H4 (cell line): ENCODE results near the gene ELK1. TPM values are rescaled to one million over a fixed set of nuclear protein-coding genes. Genes with fewer than 3 reads are reported as not detected.
"Not testable (repeated sequence)": the region's sequence is repeated elsewhere in the genome, so short reads cannot be mapped to it uniquely, and the experiment has no call there.

ENCODE experiments used
- DNase-seq: peaks from one replicate; pipeline ENCODE4 v3.0.0-alpha.2; 2015; ENCODE audit warnings: low spot score
- total RNA-seq: library from RNA; depleted of rRNA; stranded (reverse); fragments of >200 nt; shearing (Covaris generic); gene quantifications from 2 replicates; pipeline ENCODE4 v1.2.3, GENCODE V29; 2014; rRNA removed

ELK1 gene, protein sequence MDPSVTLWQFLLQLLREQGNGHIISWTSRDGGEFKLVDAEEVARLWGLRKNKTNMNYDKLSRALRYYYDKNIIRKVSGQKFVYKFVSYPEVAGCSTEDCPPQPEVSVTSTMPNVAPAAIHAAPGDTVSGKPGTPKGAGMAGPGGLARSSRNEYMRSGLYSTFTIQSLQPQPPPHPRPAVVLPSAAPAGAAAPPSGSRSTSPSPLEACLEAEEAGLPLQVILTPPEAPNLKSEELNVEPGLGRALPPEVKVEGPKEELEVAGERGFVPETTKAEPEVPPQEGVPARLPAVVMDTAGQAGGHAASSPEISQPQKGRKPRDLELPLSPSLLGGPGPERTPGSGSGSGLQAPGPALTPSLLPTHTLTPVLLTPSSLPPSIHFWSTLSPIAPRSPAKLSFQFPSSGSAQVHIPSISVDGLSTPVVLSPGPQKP
- 26.2 and 30.4 TPM in 2 replicates for total RNA-seq

DNA sequence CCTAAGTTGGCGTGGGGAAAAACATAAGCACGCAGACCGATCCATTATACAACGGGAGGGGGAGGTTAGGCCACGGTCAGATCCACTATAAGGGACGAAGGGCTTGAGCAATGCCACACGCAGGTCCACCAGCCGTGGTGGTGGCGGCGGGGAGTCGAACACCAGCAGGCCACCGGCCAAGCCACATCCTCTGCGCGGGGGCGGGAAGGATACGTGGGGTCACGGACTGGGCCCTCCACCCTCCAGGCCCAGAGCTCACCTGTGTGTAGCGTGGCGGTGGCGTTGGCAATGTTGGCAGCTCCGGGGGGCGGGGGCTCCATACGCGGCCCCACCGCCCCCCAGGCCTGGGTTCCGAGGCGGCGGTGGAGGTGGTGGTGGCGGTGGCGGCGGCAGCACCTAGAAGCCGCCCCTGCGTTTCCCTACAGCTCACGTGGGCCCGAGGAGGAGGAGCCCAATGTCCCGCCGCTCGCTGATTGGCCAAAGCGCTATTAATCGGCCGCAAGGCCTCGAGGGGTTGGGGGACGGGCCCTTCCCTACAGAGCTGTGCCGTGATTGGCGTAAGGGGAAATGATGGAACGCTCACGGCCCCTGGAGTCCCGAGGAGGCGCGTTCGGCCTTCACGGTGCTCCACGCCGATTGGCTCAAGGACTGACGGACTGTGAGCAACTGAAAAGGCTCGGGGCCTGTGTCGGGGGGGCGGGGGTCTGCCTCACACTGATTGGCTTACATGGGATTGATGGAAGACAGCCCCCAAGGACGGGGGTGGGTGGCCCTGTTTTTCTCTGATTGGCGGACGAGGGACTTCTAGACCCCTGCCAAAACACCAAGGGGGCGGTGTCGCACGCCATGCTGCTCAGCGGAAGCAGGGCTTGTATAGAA, at the start of gene ELK1:
Gene ELK1, minus strand, starts transcription at position 400 of the 879 bp plus-strand sequence. CDS start 9,122 bp downstream, outside the sequence.
- DNase-seq = peak; percentile 98

DNA sequence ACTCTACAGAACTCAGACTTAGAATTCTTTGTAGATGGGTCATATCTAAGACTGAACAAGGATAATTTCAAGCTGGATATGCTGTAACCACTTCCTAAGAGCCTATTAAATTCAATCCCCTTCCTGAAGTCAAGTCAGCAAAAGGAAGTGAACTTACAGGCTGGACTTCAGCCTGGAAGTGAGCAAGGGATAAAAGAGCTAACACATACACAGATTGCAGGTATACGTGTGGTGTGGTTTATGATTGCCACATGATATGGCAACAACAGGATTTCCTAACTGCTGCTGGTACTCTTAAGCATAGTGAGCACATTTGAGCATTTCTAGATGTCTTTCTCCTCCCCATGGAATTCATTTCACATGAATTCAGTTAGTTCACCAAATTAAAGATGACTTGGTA, 46.8 kb upstream of the ELK1 start:
- no peak for DNase-seq

GRCh38 chrX:47690175-47690574, 39.8 kb upstream of the ELK1 start:
- peak; percentile 11 for DNase-seq

GRCh38 chrX:47687263-47687662, 36.9 kb upstream of the ELK1 start:
- DNase-seq = no peak

DNA sequence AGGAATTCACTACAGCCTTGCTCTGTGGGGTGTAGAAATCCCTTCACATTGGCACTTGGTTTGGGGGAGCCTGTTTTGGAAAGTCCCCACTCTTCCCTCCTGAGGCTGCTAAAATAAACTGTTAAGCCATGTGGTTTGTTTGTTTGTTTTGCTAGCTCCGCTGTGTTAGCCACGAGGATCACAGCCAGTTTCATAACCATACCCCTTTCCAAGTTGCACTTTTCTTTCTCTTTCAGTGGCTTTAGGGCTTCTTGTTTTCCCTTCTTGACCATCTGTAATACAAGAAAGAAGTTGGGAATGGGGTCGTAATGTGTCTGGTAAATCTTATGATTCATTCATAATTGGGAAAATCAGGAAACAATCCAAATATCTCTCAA, 33.5 kb upstream of the ELK1 start:
- DNase-seq = no peak

DNA sequence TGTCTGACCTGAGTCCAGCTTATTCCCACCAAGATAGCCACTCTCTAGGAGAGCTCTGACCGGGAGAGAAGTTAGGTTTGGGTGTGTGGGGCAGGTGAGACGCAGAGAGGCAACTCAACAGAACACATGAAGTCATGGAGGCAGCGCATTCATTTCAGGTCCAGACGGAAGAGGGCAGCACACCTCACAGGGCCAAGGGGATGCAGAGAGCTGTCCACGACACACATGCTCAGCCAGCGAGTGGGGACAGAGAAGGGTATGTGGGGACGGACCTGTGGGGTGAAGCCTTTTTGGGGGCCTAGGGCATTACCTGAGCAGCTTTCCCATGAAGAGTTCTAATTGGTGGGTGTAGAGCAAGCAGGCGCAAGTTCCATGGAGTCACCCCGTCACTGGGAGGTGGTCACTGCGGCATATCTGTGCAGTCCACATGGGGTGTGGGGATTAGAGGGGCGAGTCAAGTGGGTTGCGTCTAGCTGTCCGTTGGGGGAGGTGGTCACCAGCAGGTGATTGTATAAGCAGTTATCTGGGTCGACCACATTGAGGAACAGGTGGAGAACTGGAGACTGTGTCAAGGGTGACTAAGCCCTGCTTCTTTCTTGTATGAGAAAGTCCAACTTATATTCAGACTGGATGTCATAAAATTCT, 32.9 kb upstream of the ELK1 start:
- DNase-seq = no peak

DNA sequence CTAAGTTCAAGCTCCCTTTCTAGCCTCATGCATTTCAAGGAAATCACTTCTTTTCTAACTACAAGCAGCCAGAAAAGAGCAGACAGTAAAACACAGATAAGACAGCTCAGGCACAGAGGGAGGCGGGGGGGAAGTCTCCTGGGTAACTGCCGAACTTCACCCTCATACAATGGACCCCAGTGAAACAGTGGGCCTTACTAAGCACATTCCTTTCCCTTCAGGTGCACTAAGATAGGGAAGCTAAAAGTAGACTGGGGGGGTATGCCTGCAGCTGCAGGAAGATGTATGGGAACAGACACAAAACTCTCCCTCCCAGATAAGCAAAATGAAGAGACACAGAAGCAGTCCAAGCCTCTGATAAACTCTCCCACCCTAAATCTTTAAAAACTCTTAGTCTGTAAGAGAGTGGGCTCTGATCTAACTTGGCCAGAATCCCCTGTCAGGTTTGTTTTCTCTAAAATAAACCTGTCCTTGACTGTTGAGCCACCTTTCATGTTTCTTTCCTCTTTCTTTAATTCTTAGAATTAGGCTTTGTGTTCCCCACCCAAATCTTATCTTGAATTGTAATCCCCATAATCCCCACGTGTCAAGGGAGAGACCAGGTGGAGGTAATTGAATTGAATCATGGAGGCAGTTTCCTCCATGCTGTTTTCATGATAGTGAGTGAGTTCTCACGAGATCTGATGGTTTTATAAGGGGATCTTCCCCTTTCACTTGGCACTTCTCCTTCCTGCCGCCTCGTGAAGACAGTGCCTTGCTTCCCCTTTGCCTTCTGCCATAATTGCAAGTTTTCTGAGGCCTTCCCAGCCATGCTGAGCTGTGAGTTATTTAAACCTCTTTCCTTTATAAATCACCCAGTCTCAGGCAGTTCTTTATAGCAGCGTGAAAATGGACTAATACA, 25.8 kb upstream of the ELK1 start:
- DNase-seq = not testable (repeated sequence)

DNA sequence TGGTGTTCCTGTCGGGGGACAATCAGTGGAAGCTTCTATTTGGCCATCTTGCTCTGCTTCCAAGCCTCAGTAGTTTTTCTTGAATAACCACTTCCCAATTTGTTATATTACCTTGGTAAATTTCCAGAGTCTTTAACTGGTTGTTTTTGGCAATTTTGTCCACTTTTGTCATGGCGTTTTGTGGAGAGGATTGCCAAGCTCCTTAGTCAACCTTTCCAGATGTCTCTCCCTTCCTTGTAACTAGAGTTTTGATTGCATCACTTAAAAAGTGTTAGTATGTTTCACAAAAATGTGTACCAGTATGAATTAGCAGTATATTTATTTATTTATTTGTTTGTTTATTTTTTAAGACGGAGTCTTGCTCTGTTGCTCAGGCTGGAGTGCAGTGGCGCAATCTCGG, 24.4 kb upstream of the ELK1 start:
- DNase-seq = no peak

GRCh38 chrX:47665797-47666196, 15.4 kb upstream of the ELK1 start:
- not testable (repeated sequence) for DNase-seq

GRCh38 chrX:47664737-47665136, 14.4 kb upstream of the ELK1 start:
- DNase-seq = no peak

GRCh38 chrX:47662144-47662657, 11.8 kb upstream of the ELK1 start:
- no peak for DNase-seq

DNA sequence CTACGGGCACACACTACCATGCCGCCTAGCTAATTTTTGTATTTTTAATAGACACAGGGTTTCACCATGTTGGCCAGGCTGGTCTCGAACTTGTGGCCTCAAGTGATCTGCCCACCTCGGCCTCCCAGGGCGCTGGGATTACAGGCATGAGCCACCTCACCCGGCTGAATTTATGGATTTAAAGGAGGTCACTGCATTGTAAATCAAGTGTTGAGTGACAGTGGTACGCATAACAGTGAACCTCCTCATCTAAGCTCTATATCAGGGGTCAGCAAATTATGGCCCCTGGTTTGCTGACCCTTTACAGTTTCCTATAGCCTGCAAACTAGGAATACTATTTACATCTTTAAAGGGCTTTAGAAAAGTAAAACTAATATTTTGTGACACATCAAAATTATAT, 11.2 kb upstream of the ELK1 start:
- no peak for DNase-seq

DNA sequence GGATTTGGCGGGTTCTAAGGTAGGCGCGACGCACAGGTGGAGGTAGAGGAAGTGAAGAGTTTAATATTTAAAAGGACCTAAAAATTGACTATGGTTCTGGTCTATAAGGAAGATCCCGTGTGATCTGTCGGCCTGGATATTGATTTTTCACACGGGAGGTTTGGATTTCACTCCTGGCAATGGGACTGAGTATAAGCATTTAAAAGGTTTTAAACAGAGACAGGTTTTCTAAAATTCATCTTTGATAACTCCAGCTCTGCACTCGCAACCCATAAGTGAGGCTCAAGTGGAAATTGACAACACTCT, 9.0 kb upstream of the ELK1 start:
- no peak for DNase-seq

- peak; percentile 95 for DNase-seq
Observed at GRCh38 chrX:47658684-47659420, 8.5 kb upstream of the ELK1 start, which contains the start of gene UXT. Gene UXT, minus strand, starts transcription at chrX:47659180. Its CDS starts 253 bp downstream, at chrX:47658927.

DNA sequence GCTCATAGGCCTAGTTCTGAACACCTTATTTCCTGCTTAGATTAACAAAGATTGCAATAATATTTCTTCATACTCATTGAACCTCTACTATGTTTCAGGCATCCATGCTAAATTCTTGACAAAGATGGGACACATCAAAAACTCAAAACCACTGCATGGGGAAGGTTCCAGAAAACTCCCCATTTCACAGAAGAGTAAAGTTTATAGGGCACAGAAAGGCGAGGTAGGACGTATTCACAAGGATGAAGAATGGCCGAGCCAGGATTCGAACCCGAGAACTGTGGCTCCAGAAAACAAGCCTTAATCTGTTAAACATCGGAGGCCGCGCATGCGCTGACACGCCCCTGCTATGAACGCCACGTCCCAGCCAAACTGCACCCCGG, 7.9 kb upstream of the ELK1 start:
- no peak for DNase-seq

DNA sequence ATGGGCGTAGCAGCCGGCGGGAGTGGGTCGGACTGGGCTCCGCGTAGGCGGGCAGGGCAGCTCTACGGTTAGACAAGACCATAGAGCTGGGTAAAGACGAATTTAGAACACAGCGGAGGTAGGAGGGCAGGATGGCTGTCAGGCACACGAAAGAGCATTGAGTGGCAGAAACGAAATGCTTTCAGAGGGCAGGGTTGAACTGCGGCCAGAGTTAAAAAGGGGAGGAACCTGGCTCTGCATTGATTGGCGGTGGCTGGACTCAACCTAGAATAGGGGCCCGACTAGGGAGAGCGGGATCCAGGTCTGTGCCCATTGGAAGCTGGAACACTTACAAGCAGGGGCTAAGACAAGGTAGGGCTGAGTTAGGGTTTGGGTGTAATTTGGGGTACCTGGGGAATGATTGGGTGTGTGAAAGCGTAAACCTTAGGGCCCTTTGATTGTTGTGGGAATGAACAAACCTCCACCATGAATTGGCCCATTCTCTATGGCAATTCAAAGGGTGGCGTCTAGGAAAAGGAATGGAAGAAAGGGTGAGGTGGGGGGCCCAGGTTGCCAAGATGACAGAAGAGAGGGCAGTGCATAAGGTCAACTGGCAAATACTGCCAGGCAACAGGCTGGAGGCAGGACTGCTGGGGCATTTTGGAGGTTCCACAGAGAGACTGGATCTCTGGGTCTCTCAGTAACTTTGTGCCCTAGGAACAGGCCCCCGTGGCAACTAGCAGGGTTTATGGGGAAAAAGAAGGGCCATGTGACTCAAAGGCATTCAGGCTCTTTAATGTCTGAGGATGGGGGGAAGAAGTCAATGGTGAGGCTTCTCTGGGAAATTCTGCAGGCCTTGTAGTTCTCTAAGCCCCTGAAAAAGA, 911 bp upstream of the ELK1 start:
- DNase-seq = no peak

GRCh38 chrX:47649781-47650163, 591 bp downstream of the ELK1 start:
- DNase-seq = no peak

GRCh38 chrX:47649271-47649670, 1.1 kb downstream of the ELK1 start:
- DNase-seq = no peak

- no peak for DNase-seq
Observed at GRCh38 chrX:47648376-47648775, 2.0 kb downstream of the ELK1 start.
